T-helper 9 cell (primary cell): ENCODE data around the gene ELL2.

Experiments used
- DNase-seq: peaks from one replicate; pipeline ENCODE4 v3.0.0-alpha.2; 2020

Gene ELL2

GRCh38 chr5:95956021-95956899 is 5.4 kb downstream of the ELL2 start:
- no peak for DNase-seq

GRCh38 chr5:95954716-95955115 is 6.9 kb downstream of the ELL2 start:
- DNase-seq, result no peak

GRCh38 chr5:95953021-95953702 is 8.5 kb downstream of the ELL2 start:
- DNase-seq, result no peak

- DNase-seq, result no peak
Measured at GRCh38 chr5:95951916-95952315, 9.7 kb downstream of the ELL2 start.

DNA sequence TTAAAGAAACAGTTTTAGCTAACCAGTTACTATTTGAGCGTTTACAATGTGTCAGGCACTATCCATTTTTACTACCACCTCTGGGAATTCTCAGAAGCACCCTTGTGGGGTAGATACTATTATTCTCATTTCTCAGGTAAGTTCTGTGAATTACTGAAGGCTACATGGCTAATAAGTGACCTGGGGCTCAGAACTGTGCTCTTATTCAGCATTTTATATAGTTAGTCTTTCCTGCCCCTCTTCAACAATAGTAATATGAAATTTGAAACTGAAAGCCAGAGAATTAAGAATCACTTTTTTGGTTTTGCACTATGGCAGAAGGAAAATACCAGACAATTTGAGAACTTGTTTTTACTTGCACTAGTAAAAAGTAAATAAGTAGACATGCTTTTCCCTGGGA is 11.8 kb downstream of the ELL2 start:
- no peak for DNase-seq

GRCh38 chr5:95948631-95949030 is 13.0 kb downstream of the ELL2 start:
- DNase-seq, result no peak

GRCh38 chr5:95946451-95946850 is 15.2 kb downstream of the ELL2 start:
- no peak for DNase-seq

- no peak for DNase-seq
Measured at GRCh38 chr5:95942968-95943367, 18.7 kb downstream of the ELL2 start.

DNA sequence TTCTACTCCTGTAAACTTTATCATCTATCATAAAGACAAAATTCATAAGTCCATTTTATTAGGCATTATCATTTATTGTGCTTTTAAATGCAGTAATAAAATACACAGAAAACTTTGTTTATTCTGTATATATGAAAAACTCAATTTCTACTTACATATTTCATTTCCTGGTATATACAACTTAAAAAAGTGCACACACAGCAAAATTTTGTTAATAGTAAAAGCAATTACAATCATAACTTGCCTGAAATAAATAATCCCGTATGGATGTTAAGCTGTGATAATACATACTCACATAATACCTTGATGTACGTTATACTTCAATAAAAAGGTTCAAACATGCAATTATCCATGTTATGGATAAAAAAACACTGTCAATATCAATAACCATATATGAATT is 19.2 kb downstream of the ELL2 start:
- no peak for DNase-seq

- DNase-seq, result no peak
Measured at GRCh38 chr5:95941756-95942155, 19.9 kb downstream of the ELL2 start.

- DNase-seq, result no peak
Measured at GRCh38 chr5:95940758-95941682, 20.6 kb downstream of the ELL2 start.

DNA sequence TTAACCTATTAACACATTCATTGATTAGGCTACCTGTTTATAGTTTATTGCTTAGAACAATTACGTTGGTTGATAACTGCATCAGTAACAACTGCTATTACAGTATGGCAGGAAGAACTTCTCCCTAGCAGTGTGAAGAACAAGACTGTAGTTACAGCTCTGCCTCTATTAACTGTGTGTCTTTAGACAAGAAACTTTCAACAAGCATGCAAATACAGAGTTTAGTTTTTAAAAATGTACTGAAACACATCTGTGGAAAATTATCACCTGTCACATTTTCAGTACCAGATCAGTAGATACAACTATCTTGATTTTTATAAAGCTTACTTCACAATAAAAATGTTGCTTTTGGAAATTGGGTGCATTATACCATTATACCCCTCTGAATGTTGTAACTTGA is 22.2 kb downstream of the ELL2 start:
- DNase-seq, result no peak

DNA sequence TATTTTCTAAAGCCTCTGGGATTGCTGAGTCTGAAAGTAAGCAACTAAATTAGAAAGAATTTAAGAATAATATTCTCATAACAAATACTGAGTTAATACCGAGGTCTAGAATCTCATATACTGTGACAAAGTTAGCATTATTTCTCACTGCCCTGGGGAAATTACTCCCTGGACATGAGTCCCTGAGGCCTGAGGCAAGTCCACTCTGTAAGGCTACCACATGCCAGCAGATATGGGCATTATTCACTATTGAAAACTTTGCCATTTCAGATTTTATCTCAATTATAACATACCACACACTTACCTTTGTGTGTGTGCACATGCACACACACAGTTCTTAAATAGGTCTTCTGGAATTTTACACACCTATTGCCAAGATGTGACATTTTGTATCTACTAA is 22.9 kb downstream of the ELL2 start:
- DNase-seq, result no peak

DNA sequence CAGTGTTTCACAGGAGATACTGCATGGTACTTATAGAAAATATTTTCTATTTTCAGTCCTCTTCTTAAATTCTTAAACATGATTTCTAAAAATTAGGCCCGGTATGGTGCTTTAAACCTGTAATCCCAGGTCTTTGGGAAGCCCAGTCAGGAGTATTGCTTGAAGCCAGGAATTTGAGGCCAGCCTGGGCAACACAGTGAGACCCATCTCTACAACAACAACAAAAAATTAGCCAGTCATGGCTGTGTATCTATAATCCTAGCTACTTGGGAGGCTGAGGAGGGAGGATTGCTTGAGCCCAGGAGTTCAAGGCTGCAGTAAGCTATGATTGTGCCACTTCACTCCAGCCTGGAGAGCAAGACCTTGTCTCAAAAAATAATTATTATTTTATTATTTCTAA is 23.3 kb downstream of the ELL2 start:
- no peak for DNase-seq

- no peak for DNase-seq
Measured at GRCh38 chr5:95937607-95938152, 24.0 kb downstream of the ELL2 start.

GRCh38 chr5:95936812-95937397 is 24.7 kb downstream of the ELL2 start:
- no peak for DNase-seq

DNA sequence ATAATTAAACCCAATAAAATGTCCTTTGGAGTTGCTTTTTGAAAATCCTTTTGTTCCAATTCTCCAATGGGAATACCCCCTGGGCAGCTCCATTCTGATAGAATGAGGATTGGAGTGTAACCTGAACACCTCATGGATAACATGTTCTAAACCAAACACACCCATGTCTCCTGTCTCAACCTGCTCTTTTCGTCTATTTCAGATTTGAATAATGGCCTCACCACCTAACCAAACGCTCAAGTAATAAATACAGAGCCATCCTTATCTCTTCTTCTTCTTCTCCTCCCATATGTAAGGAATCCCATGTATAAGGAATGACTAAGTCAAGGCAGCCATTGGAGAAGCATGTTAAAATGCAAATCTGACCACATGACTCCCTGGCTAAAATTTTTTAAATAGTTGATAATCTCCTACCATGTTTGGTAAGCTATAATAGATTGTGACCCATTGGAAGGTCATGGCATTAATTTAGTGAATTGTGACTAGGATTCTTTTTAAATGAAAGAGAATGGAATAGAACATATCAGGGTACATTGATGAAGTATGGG is 26.0 kb downstream of the ELL2 start:
- no peak for DNase-seq

DNA sequence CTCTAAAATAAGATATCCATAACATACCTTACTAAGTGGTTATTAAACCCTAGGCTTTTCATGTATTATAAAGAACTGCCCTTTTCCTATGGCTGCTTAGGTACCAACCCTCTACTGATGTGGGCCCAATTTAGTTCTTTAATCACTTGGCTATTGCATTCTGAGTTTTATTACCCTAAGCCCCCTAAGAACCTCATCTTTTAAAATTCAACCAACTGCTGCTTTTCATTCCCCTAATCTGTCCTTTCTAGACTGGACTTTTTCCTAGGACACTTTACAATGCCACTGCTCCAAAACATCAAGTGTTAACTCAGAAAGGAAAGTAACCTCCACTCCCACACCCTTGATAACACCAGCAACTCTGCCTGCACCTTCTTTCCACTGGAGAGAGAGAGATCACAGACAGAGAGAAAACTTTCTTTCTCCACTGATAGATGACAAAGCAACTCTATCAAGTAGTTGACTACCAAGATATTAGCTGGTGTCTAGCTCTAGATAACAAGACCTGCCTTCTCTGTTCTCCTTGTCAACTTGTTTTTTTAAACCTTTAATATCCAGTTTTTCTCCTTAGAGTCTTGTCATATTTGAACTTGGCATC is 27.3 kb downstream of the ELL2 start:
- no peak for DNase-seq

DNA sequence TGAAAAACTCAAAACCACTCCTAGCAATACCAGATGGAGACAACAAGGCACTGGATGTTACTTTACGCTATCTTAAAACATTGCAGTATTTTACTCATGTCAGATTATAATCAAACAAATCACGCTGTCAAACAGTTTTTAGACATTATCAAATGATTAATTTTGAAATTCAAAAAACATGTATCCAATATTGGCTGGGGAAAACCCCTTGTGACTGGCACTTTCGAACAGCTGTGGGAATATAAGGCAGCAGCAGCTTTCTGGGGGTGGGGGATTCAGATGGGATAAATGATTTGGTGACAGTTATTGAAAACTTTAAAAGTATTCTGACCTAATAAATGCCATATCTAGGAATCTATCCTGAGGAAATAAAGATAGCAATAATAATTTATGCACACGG is 28.7 kb downstream of the ELL2 start:
- DNase-seq, result no peak

DNA sequence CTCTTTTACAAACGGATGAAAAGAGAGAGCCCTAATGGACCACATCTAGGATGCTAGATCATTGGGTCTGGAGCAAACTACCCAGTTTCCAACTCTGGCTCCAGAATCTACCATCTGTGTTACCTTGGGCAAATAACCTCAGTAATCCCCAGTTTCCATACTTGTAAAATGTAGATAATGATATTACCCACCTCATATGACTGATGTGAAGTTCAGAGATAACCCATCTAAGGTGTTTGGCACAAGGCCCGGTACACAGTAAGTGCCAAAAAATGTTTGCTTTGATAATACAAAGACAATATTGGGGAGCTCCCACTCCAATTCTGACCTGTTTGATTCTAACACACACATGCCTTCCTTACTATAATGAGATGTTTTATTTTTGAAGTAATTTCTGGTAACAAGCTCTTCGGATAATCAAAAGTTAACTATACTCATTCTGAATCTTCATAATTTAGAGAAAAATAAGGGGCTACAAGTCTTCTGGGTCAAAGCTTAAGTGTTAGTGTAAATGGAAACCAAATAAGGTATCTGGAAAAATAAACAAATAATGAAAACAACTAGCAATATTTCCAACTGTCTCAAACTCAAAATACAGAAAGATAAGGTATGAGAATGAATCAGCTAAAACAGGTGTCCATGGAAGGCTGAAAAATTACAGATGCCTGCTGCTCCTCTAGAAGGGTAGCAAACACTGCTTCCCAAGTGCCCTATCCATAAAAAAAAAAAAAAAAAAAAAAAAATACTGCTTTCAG is 30.4 kb downstream of the ELL2 start:
- DNase-seq, result no peak
